ENCODE data around the gene OGFOD3.

- TF ChIP-seq EZH2 (IDR thresholded peaks at IDR 0.05; ENCODE audit: insufficient read depth, poor library complexity, severe bottlenecking) (no peak), EZH2phosphoT487 (IDR thresholded peaks at IDR 0.05; ENCODE audit: insufficient read depth, low read depth) (no peak)
These were observed 70.0 kb downstream of the OGFOD3 start for GRCh38 chr17:82348434-82348833.

Data from GM23248 (cell line).